Stimulated activated effector memory CD8-positive, alpha-beta T cell treated with anti-CD3 and anti-CD28 coated beads, Interleukin-12 subunit alpha, Interleukin-12 subunit beta, amount 100 ng/mL, for 72 hours (primary cell): ENCODE results near the gene HSPA4L.
A peak's percentile ranks its signal among the peaks of the same experiment; 100 is the strongest.

Source experiments
- ATAC-seq: fragments of 150-1000 bp; cut with Tn5 transposase; 2 replicates; pipeline ENCODE4 v1.10.0; 2021
- DNase-seq, 2 donors: peaks; one replicate each; pipeline ENCODE4 v3.0.0; 2021 to 2022; ENCODE audit warnings: low spot score in 2 of 2
- H3K27ac Mint-ChIP-seq: one replicate; pipeline ENCODE4 v1.8.0; 2022; ENCODE audit warnings: mild to moderate bottlenecking, mixed read lengths
- H3K36me3 Mint-ChIP-seq: one replicate; pipeline ENCODE4 v1.8.0; 2022; ENCODE audit warnings: mild to moderate bottlenecking, mixed read lengths
- H3K4me1 Mint-ChIP-seq: one replicate; pipeline ENCODE4 v1.8.0; 2022; ENCODE audit warnings: mixed read lengths
- H3K4me3 Mint-ChIP-seq: one replicate; pipeline ENCODE4 v1.8.0; 2022; ENCODE audit warnings: mild to moderate bottlenecking, mixed read lengths
- H3K9me3 Mint-ChIP-seq: one replicate; pipeline ENCODE4 v1.8.0; 2022; ENCODE audit warnings: mixed read lengths

HSPA4L gene

GRCh38 chr4:127880763-127881562 lies 98.8 kb downstream of the HSPA4L start, which contains the start of gene PLK4:
PLK4 (plus strand) TSS chr4:127880893; CDS start chr4:127881135, 242 bp downstream.
- ATAC-seq (peak; percentile 96), DNase-seq (peak; percentile 88 to 98)
- H3K27ac Mint-ChIP-seq = peak within 1 kb of the TSS; percentile 99
- H3K9me3 Mint-ChIP-seq = no peaks in the 10 kb centered on the region
- peak within 1 kb of the TSS; percentile 98 for H3K4me3 Mint-ChIP-seq
- H3K4me1 Mint-ChIP-seq = peaks cover 13% of the 10 kb centered on the region
- peaks cover 63% of the 10 kb centered on the region for H3K36me3 Mint-ChIP-seq

- DNase-seq = no peak
- peak; percentile 37 for ATAC-seq
These were observed 99.4 kb downstream of the HSPA4L start for GRCh38 chr4:127881563-127881864.

GRCh38 chr4:127888559-127888958 lies 106.4 kb downstream of the HSPA4L start:
- ATAC-seq (no peak), DNase-seq (no peak)
- no peak overlapping the region for H3K27ac Mint-ChIP-seq
- peaks cover 88% of the 10 kb centered on the region for H3K36me3 Mint-ChIP-seq
- no peak overlapping the region for H3K4me3 Mint-ChIP-seq
- no peaks in the 10 kb centered on the region for H3K4me1 Mint-ChIP-seq
- H3K9me3 Mint-ChIP-seq = no peaks in the 10 kb centered on the region

More at GRCh38 chr4:127881563-127881864, 99.4 kb downstream of the HSPA4L start:
- H3K4me3 Mint-ChIP-seq = peak overlapping the region; percentile 98
- peaks cover 13% of the 10 kb centered on the region for H3K4me1 Mint-ChIP-seq
- H3K27ac Mint-ChIP-seq = peak overlapping the region; percentile 99
- peaks cover 69% of the 10 kb centered on the region for H3K36me3 Mint-ChIP-seq
- no peaks in the 10 kb centered on the region for H3K9me3 Mint-ChIP-seq

GRCh38 chr4:127889903-127890302 lies 107.8 kb downstream of the HSPA4L start:
- ATAC-seq = no peak
- Mint-ChIP-seq H3K27ac (no peak overlapping the region), H3K36me3 (peaks cover 88% of the 10 kb centered on the region)

More at GRCh38 chr4:127889903-127890302, 107.8 kb downstream of the HSPA4L start:
- DNase-seq = no peak
- no peak overlapping the region for H3K4me3 Mint-ChIP-seq
- no peaks in the 10 kb centered on the region for H3K4me1 Mint-ChIP-seq
- no peaks in the 10 kb centered on the region for H3K9me3 Mint-ChIP-seq
